ENCODE data around the gene ATG9A. TPM values are rescaled to one million over a fixed set of nuclear protein-coding genes. Genes with fewer than 3 reads are reported as not detected.
"Not testable (repeated sequence)": the region's sequence is repeated elsewhere in the genome, so short reads cannot be mapped to it uniquely, and the experiment has no call there.

ATG9A gene
- total RNA-seq, 4 donors from 2014 or later: 37.8 to 55.1 (median 45.2) TPM

GRCh38 chr2:219204425-219205164 is 24.8 kb downstream of the ATG9A start:
- no peak for DNase-seq
- Histone ChIP-seq H3K4me1 (peaks cover 12 to 34% (median 14%) of the 10 kb centered on the region in 3 donors), H3K9me3 (no peaks in the 10 kb centered on the region), H3K36me3 (peaks cover 0 to 19% (median 9%) of the 10 kb centered on the region in 3 donors), H3K27ac (no peak overlapping the region), H3K4me3 (no peak overlapping the region), H3K27me3 (no peaks in the 10 kb centered on the region)
- WGBS, 2 donors: 86 to 94% methylated on average over 7 of the region's 7 CpGs
- intact Hi-C loops (cut with DNase I): no loop called here
- no peak for TF ChIP-seq POLR2A (IDR thresholded peaks at IDR 0.05)
- no peak for TF ChIP-seq CTCF (IDR thresholded peaks at IDR 0.05)

GRCh38 chr2:219201331-219201730 is 28.1 kb downstream of the ATG9A start:
- H3K9me3 ChIP-seq; H3K27ac ChIP-seq; H3K27me3 ChIP-seq; H3K4me3 ChIP-seq; DNase-seq; intact Hi-C loops (cut with DNase I); H3K36me3 ChIP-seq; H3K4me1 ChIP-seq: not testable (repeated sequence)
- WGBS, 2 donors: no CpG with 5 or more reads among the region's 21 CpGs

GRCh38 chr2:219200502-219201326 is 28.7 kb downstream of the ATG9A start:
- 68 to 75% methylated on average over 17 to 18 of the region's 26 CpGs for WGBS, 2 donors
- intact Hi-C loops (cut with DNase I); DNase-seq: not testable (repeated sequence)

GRCh38 chr2:219199470-219200211 is 29.8 kb downstream of the ATG9A start:
- whole genome bisulfite sequencing, 2 donors: 78% methylated on average over 11 to 12 of the region's 12 CpGs
- intact Hi-C loops (cut with DNase I): no loop called here
- no peak for DNase-seq

More at GRCh38 chr2:219200502-219201326, 28.7 kb downstream of the ATG9A start:
- H3K9me3 ChIP-seq, H3K36me3 ChIP-seq, H3K27me3 ChIP-seq, H3K4me1 ChIP-seq, H3K27ac ChIP-seq, H3K4me3 ChIP-seq: not testable (repeated sequence)

GRCh38 chr2:219198974-219199373 is 30.5 kb downstream of the ATG9A start:
- no peaks in the 10 kb centered on the region for H3K4me1 ChIP-seq
- H3K27me3 ChIP-seq: peaks cover 0 to 6% (median 0%) of the 10 kb centered on the region in 4 donors
- 64 to 76% methylated on average over 4 to 5 of the region's 5 CpGs for WGBS, 2 donors
- H3K36me3 ChIP-seq: no peaks in the 10 kb centered on the region
- no peak overlapping the region for H3K4me3 ChIP-seq
- no peak for DNase-seq
- intact Hi-C loops (cut with DNase I): no loop called here
- TF ChIP-seq CTCF (IDR thresholded peaks at IDR 0.05) (no peak), POLR2A (IDR thresholded peaks at IDR 0.05) (no peak)
- H3K9me3 ChIP-seq: no peaks in the 10 kb centered on the region
- no peak overlapping the region for H3K27ac ChIP-seq

More at GRCh38 chr2:219199470-219200211, 29.8 kb downstream of the ATG9A start:
- no peaks in the 10 kb centered on the region for H3K9me3 ChIP-seq
- TF ChIP-seq CTCF (IDR thresholded peaks at IDR 0.05): no peak
- peaks cover 0 to 6% (median 0%) of the 10 kb centered on the region in 4 donors for H3K27me3 ChIP-seq
- no peaks in the 10 kb centered on the region for H3K4me1 ChIP-seq
- H3K27ac ChIP-seq: no peak overlapping the region
- H3K4me3 ChIP-seq: no peak overlapping the region
- no peaks in the 10 kb centered on the region for H3K36me3 ChIP-seq
